Caco-2 (cell line): ENCODE measurements around the gene EMC9. TPM values are rescaled to one million over a fixed set of nuclear protein-coding genes. Genes with fewer than 3 reads are reported as not detected.

ENCODE experiments used
- Bru-seq: library from RNA; stranded (reverse); fragments of 400-500 nt; gene quantifications from one replicate; lab custom pipeline; 2021; lab: Mats Ljungman, UMichigan
- BruChase-seq, 2 experiments: library from RNA; stranded (reverse); fragments of 400-500 nt; gene quantifications; one replicate each; lab custom pipeline; 2021; lab: Mats Ljungman, UMichigan
- BruUV-seq: library from RNA; stranded (reverse); fragments of 400-500 nt; replicated peaks from 2 replicates; lab custom pipeline; 2021; lab: Mats Ljungman, UMichigan
- CTCF ChIA-PET: fragments of 300-600 bp; sonication (Branson Sonifier 250); formaldehyde crosslinking; loops from one replicate; lab custom pipeline; 2022; ENCODE audit warnings: antibody characterized with exemption; lab: Charles Lee
- POLR2A ChIA-PET: fragments of 300-600 bp; sonication (Branson Sonifier 250); formaldehyde crosslinking; loops from one replicate; lab custom pipeline; 2022; ENCODE audit warnings: antibody characterized with exemption; lab: Charles Lee
- DNase-seq, 2 experiments: peaks; one replicate each; pipeline versions ENCODE4 v3.0.0 to v3.0.0-alpha.2; 2020 to 2022
- H3K27me3 ChIP-seq: replicated peaks from 2 replicates; pipeline ENCODE4 v1.6.0; 2011; ENCODE audit warnings: low read length; ENCODE audit not compliant: control insufficient read depth, insufficient read depth
- H3K36me3 ChIP-seq: 2 replicates; pipeline ENCODE4 v1.5.1; 2011; ENCODE audit warnings: low read length; ENCODE audit not compliant: control insufficient read depth, insufficient read depth
- H3K4me1 ChIP-seq: fragments of 250-450 bp; sonication (Bioruptor Pico); 2 replicates; pipeline ENCODE4 v1.5.1; 2020; ENCODE audit warnings: mild to moderate bottlenecking
- H3K4me3 ChIP-seq: 2 replicates; pipeline ENCODE4 v1.5.1; 2011; ENCODE audit warnings: low read depth, mild to moderate bottlenecking, control low read depth, low read length
- H3K9me3 ChIP-seq: fragments of 250-450 bp; sonication (Bioruptor Pico); 2 replicates; pipeline ENCODE4 v1.5.1; 2020; ENCODE audit warnings: mild to moderate bottlenecking, moderate library complexity
- H3K27ac Mint-ChIP-seq: one replicate; pipeline ENCODE4 v1.8.0; 2022; ENCODE audit warnings: mixed read lengths; ENCODE audit not compliant: unreplicated experiment
- H3K27me3 Mint-ChIP-seq: one replicate; pipeline ENCODE4 v1.8.0; 2022; ENCODE audit warnings: mixed read lengths; ENCODE audit not compliant: insufficient read depth, unreplicated experiment
- H3K36me3 Mint-ChIP-seq: one replicate; pipeline ENCODE4 v1.8.0; 2022; ENCODE audit warnings: mild to moderate bottlenecking, mixed read lengths; ENCODE audit not compliant: insufficient read depth, unreplicated experiment
- H3K4me1 Mint-ChIP-seq: one replicate; pipeline ENCODE4 v1.8.0; 2022; ENCODE audit warnings: low read depth, mixed read lengths; ENCODE audit not compliant: unreplicated experiment
- H3K4me3 Mint-ChIP-seq: one replicate; pipeline ENCODE4 v1.8.0; 2022; ENCODE audit warnings: mild to moderate bottlenecking, moderate library complexity, mixed read lengths; ENCODE audit not compliant: unreplicated experiment
- H3K9me3 Mint-ChIP-seq: one replicate; pipeline ENCODE4 v1.8.0; 2022; ENCODE audit warnings: mixed read lengths; ENCODE audit not compliant: unreplicated experiment
- intact Hi-C: fragments of 100-400 bp; cut with micrococcal nuclease; formaldehyde crosslinking; loops from one replicate; pipeline ENCODE4 v1.10.0; 2022; ENCODE audit not compliant: unreplicated experiment
- long read RNA-seq: library from polyadenylated mRNA; stranded (forward); transcript quantifications from one replicate; pipeline ENCODE4 v2.0.0, GENCODE V29; 2022
- total RNA-seq: library from RNA; stranded (reverse); gene quantifications from 2 replicates; pipeline ENCODE4 v1.2.3, GENCODE V29; 2022
- TF ChIP-seq, protein P1 (sequence below), 2 experiments: fragments of 200-600 bp in 1 of 2; IDR thresholded peaks; 1 replicate in 1 of 2; 2 replicates in 1 of 2; pipeline versions ENCODE4 v1.5.1 to v1.8.0; 2011 to 2022; ENCODE audit warnings: antibody characterized with exemption in 1 of 2, control low read depth in 1 of 2, inconsistent platforms in 1 of 2, low read depth in 1 of 2, low read length in 1 of 2, mild to moderate bottlenecking in 1 of 2, moderate library complexity in 1 of 2; ENCODE audit not compliant: insufficient read depth in 1 of 2, severe bottlenecking in 1 of 2, unreplicated experiment in 1 of 2

The EMC9 gene, protein sequence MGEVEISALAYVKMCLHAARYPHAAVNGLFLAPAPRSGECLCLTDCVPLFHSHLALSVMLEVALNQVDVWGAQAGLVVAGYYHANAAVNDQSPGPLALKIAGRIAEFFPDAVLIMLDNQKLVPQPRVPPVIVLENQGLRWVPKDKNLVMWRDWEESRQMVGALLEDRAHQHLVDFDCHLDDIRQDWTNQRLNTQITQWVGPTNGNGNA
- total RNA-seq (31.1 and 32.4 TPM in 2 replicates), Bru-seq, nascent RNA (percentile 73 among the genes with signal in this experiment), BruChase-seq, experiment 1, labeled RNA remaining after a 2-hour chase (percentile 60 among the genes with signal in this experiment), BruChase-seq, experiment 2, labeled RNA remaining after a 6-hour chase (percentile 72 among the genes with signal in this experiment)
- long read RNA-seq, transcript EMC9-201 (6 exons, 835 nt): minor isoform, 11 of 33 reads
- long read RNA-seq, transcript EMC9-202 (5 exons, 953 nt): major isoform, 15 of 33 reads
- long read RNA-seq, partial matches to known transcripts: 4 of 33 reads
- long read RNA-seq, other reads (novel, unspliced or antisense): 2 of 33 reads

DNA sequence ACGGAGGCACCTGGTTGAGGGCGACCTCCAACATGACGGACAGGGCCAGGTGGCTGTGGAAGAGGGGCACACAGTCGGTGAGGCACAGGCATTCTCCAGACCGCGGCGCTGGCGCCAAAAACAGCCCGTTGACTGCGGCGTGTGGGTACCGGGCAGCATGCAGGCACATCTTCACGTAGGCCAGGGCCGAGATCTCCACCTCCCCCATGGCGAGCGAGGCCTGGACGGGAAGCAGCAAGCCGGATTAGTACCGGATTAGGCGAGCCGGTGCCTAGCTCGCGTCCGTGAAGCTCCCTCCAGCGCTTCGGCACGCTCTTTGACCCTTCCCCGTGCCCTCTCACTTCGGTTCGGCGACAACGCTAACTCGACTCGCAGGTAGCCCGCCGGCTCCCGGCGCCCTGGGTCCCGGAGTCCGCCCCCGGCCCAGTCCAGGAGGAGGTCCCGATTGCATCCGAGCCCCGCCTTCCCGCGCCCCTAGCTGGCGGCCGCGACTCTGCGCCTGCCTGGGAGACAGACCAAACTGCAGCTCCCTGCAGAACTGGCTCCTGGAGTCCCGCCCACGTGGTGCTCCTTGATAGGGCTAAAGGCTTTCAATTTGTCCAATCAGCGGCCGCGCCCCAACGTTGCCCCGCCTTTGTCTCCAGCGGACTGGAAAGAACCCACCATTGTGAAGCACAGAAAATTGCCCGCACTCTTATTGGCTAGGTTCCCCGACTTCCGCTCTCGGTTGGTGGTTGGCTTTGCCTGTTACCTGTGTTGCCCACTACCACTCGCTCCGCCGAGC lies at the start of gene EMC9:
EMC9 (minus strand) TSS at position 495 of the 784 bp plus-strand sequence; CDS start at position 208, 287 bp downstream.
- TF ChIP-seq, protein P1, sequence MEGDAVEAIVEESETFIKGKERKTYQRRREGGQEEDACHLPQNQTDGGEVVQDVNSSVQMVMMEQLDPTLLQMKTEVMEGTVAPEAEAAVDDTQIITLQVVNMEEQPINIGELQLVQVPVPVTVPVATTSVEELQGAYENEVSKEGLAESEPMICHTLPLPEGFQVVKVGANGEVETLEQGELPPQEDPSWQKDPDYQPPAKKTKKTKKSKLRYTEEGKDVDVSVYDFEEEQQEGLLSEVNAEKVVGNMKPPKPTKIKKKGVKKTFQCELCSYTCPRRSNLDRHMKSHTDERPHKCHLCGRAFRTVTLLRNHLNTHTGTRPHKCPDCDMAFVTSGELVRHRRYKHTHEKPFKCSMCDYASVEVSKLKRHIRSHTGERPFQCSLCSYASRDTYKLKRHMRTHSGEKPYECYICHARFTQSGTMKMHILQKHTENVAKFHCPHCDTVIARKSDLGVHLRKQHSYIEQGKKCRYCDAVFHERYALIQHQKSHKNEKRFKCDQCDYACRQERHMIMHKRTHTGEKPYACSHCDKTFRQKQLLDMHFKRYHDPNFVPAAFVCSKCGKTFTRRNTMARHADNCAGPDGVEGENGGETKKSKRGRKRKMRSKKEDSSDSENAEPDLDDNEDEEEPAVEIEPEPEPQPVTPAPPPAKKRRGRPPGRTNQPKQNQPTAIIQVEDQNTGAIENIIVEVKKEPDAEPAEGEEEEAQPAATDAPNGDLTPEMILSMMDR (IDR thresholded peaks at IDR 0.05; ENCODE audit: insufficient read depth in 1 of 2, low read depth in 1 of 2, low read length in 1 of 2, severe bottlenecking in 1 of 2, unreplicated experiment in 1 of 2): peak; percentile 13 to 50
- no peaks in the 10 kb centered on the region for H3K9me3 Mint-ChIP-seq
- intact Hi-C loops: loop anchor here (1.0 to 2.0 kb wide), 3 partner anchors 20 to 72 kb away; partner anchors contain the start of genes CHMP4A, DCAF11, IRF9 and NRL
- Histone ChIP-seq H3K9me3 (no peaks in the 10 kb centered on the region), H3K27me3 (no peaks in the 10 kb centered on the region), H3K36me3 (peaks cover 5% of the 10 kb centered on the region), H3K4me1 (no peaks in the 10 kb centered on the region; the same call in 1 of the 2 replicates), H3K4me3 (peak within 1 kb of the TSS; percentile 84)
- POLR2A ChIA-PET: interaction anchor here (0.5 to 1.7 kb wide), 12 partner anchors 8 to 101 kb away, joined by 3 to 24 read pairs (median 4); partner anchors contain the start of genes CHMP4A, DCAF11, IPO4 and IRF9
- peak within 1 kb of the TSS; percentile 99 for H3K4me3 Mint-ChIP-seq
- CTCF ChIA-PET: interaction anchor here (0.6 to 1.7 kb wide), 8 partner anchors 10 to 188 kb away, joined by 3 to 13 read pairs (median 5); partner anchors contain the start of genes DCAF11, DHRS4, IRF9 and NRL
- peak; percentile 99 to 100 for DNase-seq
- peak within 1 kb of the TSS; percentile 88 for H3K27ac Mint-ChIP-seq
- TSS peak; percentile 13 for BruUV-seq
- peaks cover 28% of the 10 kb centered on the region for H3K36me3 Mint-ChIP-seq
- H3K4me1 Mint-ChIP-seq: peaks cover 43% of the 10 kb centered on the region
- no peaks in the 10 kb centered on the region for H3K27me3 Mint-ChIP-seq

DNA sequence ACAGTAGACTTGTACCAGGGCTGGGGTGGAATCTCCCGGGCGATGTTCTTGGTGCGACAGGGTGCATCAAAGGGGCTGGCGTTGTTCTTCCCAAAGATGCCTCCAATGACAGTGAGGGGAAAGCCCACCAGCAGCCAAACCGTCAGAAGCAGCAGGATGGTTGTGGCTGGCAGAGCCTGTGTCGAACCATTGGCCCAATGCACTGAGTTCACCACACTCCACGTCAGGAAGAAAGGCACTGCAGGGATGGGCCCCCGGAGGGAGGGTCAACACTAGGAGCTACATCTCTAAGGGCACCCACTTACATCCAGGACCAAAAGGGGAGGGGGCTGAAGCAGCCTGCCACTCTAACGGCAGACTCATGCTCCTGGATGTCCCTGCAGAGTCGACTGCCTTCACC lies 49.0 kb upstream of the EMC9 start:
- H3K27ac Mint-ChIP-seq: no peak overlapping the region
- TF ChIP-seq, protein P1 (IDR thresholded peaks at IDR 0.05; ENCODE audit: insufficient read depth in 1 of 2, low read depth in 1 of 2, low read length in 1 of 2, severe bottlenecking in 1 of 2, unreplicated experiment in 1 of 2): no peak
- no peak overlapping the region for H3K4me3 ChIP-seq
- BruUV-seq: no TSS peak
- H3K4me1 Mint-ChIP-seq: peaks cover 14% of the 10 kb centered on the region
- 0 out of 2 replicates have a peak, but pooled peaks cover 5% of the 10 kb centered on the region for H3K4me1 ChIP-seq
- DNase-seq: no peak
- no peaks in the 10 kb centered on the region for H3K9me3 Mint-ChIP-seq
- H3K27me3 Mint-ChIP-seq: no peaks in the 10 kb centered on the region
- intact Hi-C loops: no loop called here
- no peak overlapping the region for H3K4me3 Mint-ChIP-seq
- H3K27me3 ChIP-seq: no peaks in the 10 kb centered on the region
- peaks cover 65% of the 10 kb centered on the region for H3K36me3 Mint-ChIP-seq
- H3K36me3 ChIP-seq: peaks cover 3% of the 10 kb centered on the region
- ChIA-PET CTCF (no interaction called here), POLR2A (no interaction called here)
- H3K9me3 ChIP-seq: no peaks in the 10 kb centered on the region
